ENCODE results near the gene GLRX. TPM values are rescaled to one million over a fixed set of nuclear protein-coding genes. Genes with fewer than 3 reads are reported as not detected.

GLRX gene
- polyA plus RNA-seq, 1 of the 3 experiments (the other 2 are of a cell fraction) = 40.0 TPM

GRCh38 chr5:95783661-95784060, 38.9 kb downstream of the GLRX start (continued):
- no peak for TF ChIP-seq EZH2phosphoT487 (IDR thresholded peaks at IDR 0.05; ENCODE audit: borderline replicate concordance, low read depth)
- TF ChIP-seq MXI1 (IDR thresholded peaks at IDR 0.05; ENCODE audit: low read depth, low read length) = peak; percentile 58; the same call in 1 of the 2 replicates
- TF ChIP-seq EP300 (IDR thresholded peaks at IDR 0.05; ENCODE audit: borderline replicate concordance in 1 of 2, low read depth in 1 of 2, low read length in 1 of 2) = peak in 1 of 2 experiments; percentile 47; a peak in 1 of 4 replicates
- no peak for TF ChIP-seq TCF12 (IDR thresholded peaks at IDR 0.05)
- no peak for TF ChIP-seq FOXM1 (IDR thresholded peaks at IDR 0.05; ENCODE audit: low read depth)
- no peak for TF ChIP-seq FOXJ3 (CRISPR knock-in tag; IDR thresholded peaks at IDR 0.05)
- TF ChIP-seq RAD21 (IDR thresholded peaks at IDR 0.05; ENCODE audit: low read length) = 0 out of 2 replicates have a peak, but pooled peaks have one; percentile 12
- no peak for TF ChIP-seq USF1 (IDR thresholded peaks at IDR 0.05; ENCODE audit: borderline replicate concordance, low read depth)
- no peak for TF ChIP-seq ELF1 (IDR thresholded peaks at IDR 0.05)
- TF ChIP-seq TAF1 (IDR thresholded peaks at IDR 0.05; ENCODE audit: borderline replicate concordance, low read depth, low read length) = no peak
- peak; percentile 47 for TF ChIP-seq CHD2 (IDR thresholded peaks at IDR 0.05; ENCODE audit: low read length, partially characterized antibody)
- TF ChIP-seq NFIC (IDR thresholded peaks at IDR 0.05; ENCODE audit: borderline replicate concordance) = no peak
- no peak for TF ChIP-seq MAX (IDR thresholded peaks at IDR 0.05; ENCODE audit: low read depth)
- no peak for TF ChIP-seq GABPA (IDR thresholded peaks at IDR 0.05; ENCODE audit: low read depth)
- TF ChIP-seq GATA2 (CRISPR knock-in tag; IDR thresholded peaks at IDR 0.05) = 0 out of 2 replicates have a peak, but pooled peaks have one; percentile 69
- TF ChIP-seq JUND (IDR thresholded peaks at IDR 0.05) = no peak
- TF ChIP-seq NRF1 (IDR thresholded peaks at IDR 0.05; ENCODE audit: low read depth, low read length) = no peak
- no peak for TF ChIP-seq CTCF (IDR thresholded peaks at IDR 0.05)
- no peak for TF ChIP-seq FOSL2 (IDR thresholded peaks at IDR 0.05; ENCODE audit: borderline replicate concordance, low read depth)

- 98% methylated on average over 4 of the region's 4 CpGs for WGBS (ENCODE audit: low lambda C conversion rate)
- H3K4me2 ChIP-seq = no peak overlapping the region
- peaks cover 16 to 54% of the 10 kb centered on the region in 2 experiments for H3K36me3 ChIP-seq (replicated peaks in 1 of 2; ENCODE audit: control insufficient read depth in 1 of 2, insufficient read depth in 2 of 2, low read length in 1 of 2)
- no peak overlapping the region for H3K4me3 ChIP-seq (ENCODE audit: low read depth in 2 of 2, low read length in 1 of 2)
- ChIA-PET POLR2A (no interaction called here), CTCF (interaction anchor here (0.9 to 7.1 kb wide), 27 partner anchors 9 to 555 kb away, joined by 3 to 170 read pairs (median 11); partner anchors contain the start of gene RFESD)
- no peak overlapping the region for H2AFZ ChIP-seq (ENCODE audit: low read depth)
- no peaks in the 10 kb centered on the region for H3K79me2 ChIP-seq (ENCODE audit: insufficient read depth)
- H4K20me1 ChIP-seq (ENCODE audit: insufficient read depth) = no peaks in the 10 kb centered on the region
- no peak overlapping the region for H3K27ac ChIP-seq (ENCODE audit: low read depth in 2 of 2, low read length in 1 of 2)
- no peaks in the 10 kb centered on the region for H3K27me3 ChIP-seq (ENCODE audit: insufficient read depth)
- H3K9ac ChIP-seq = no peak overlapping the region
- no peak for DNase-seq
- no peaks in the 10 kb centered on the region for H3K9me3 ChIP-seq
- peaks cover 8 to 11% of the 10 kb centered on the region in 2 experiments; a peak in 2 of 4 replicates for H3K4me1 ChIP-seq (ENCODE audit: control insufficient read depth in 1 of 2, insufficient read depth in 2 of 2, low read depth in 1 of 2, low read length in 1 of 2)
- peaks cover 10% of the 10 kb centered on the region for H3F3A ChIP-seq (replicated peaks; ENCODE audit: insufficient read depth)
- no peaks in the 10 kb centered on the region for H3K9me2 ChIP-seq
- no peak for TF ChIP-seq TCF12 (IDR thresholded peaks at IDR 0.05)
- TF ChIP-seq JUND (IDR thresholded peaks at IDR 0.05) = no peak
- no peak for TF ChIP-seq RAD21 (IDR thresholded peaks at IDR 0.05; ENCODE audit: low read length)
- no peak for TF ChIP-seq IRF3 (IDR thresholded peaks at IDR 0.05; ENCODE audit: low read depth, low read length)
- no peak for TF ChIP-seq CHD2 (IDR thresholded peaks at IDR 0.05; ENCODE audit: low read length, partially characterized antibody)
- no peak for TF ChIP-seq USF1 (IDR thresholded peaks at IDR 0.05; ENCODE audit: borderline replicate concordance, low read depth)
- TF ChIP-seq SMC3 (IDR thresholded peaks at IDR 0.05; ENCODE audit: low read depth, low read length) = no peak
- TF ChIP-seq USF2 (IDR thresholded peaks at IDR 0.05; ENCODE audit: borderline replicate concordance, low read depth, low read length) = no peak
- TF ChIP-seq SIN3A (IDR thresholded peaks at IDR 0.05; ENCODE audit: borderline replicate concordance, low read depth, low read length) = no peak
- TF ChIP-seq FOSL2 (IDR thresholded peaks at IDR 0.05; ENCODE audit: borderline replicate concordance, low read depth) = no peak
- no peak for TF ChIP-seq YY1 (IDR thresholded peaks at IDR 0.05; ENCODE audit: low read depth)
Measured at GRCh38 chr5:95782181-95782580, 40.3 kb downstream of the GLRX start.

All from SK-N-SH (cell line).